Thyroid gland (tissue), 4 donors: Measurements from ENCODE around the gene USP33. TPM values are rescaled to one million over a fixed set of nuclear protein-coding genes. Genes with fewer than 3 reads are reported as not detected.
"Not testable (repeated sequence)": the region's sequence is repeated elsewhere in the genome, so short reads cannot be mapped to it uniquely, and the experiment has no call there.

ENCODE experiments used
- DNase-seq, 2 donors: peaks; one replicate each; pipeline ENCODE4 v3.0.0-alpha.2; 2019
- H3K27ac ChIP-seq, 3 donors: fragments of 200-600 bp; sonication (generic); 1 replicate in 2 of 3; 2 replicates in 1 of 3; pipeline ENCODE4 v1.5.1; 2016 to 2019; ENCODE audit warnings: mild to moderate bottlenecking in 1 of 3, moderate library complexity in 1 of 3
- H3K27me3 ChIP-seq: fragments of 200-600 bp; sonication (generic); one replicate; pipeline ENCODE4 v1.5.1; 2019
- H3K36me3 ChIP-seq, 2 donors: fragments of 200-600 bp; sonication (generic); one replicate each; pipeline ENCODE4 v1.5.1; 2016 to 2019
- H3K4me1 ChIP-seq, 2 donors: fragments of 200-600 bp; sonication (generic); one replicate each; pipeline ENCODE4 v1.5.1; 2017 to 2019
- H3K4me3 ChIP-seq, 3 donors: fragments of 200-600 bp; sonication (generic); replicated peaks in 1 of 3; 1 replicate in 2 of 3; 2 replicates in 1 of 3; pipeline ENCODE4 v1.5.1; 2016; ENCODE audit warnings: mild to moderate bottlenecking in 1 of 3
- H3K9me3 ChIP-seq: fragments of 200-600 bp; sonication (generic); one replicate; pipeline ENCODE4 v1.5.1; 2017
- POLR2A ChIP-seq, 2 donors: fragments of 450-650 bp; IDR thresholded peaks; one replicate each; pipeline ENCODE4 v1.6.1; 2017; ENCODE audit warnings: antibody characterized with exemption in 2 of 2, mild to moderate bottlenecking in 2 of 2, moderate library complexity in 1 of 2
- WGBS, 2 donors: methylation state at CpG; one replicate each; pipeline ENCODE4 v1.1.5; 2017; 5-methylcytosine and 5-hydroxymethylcytosine counted together
- intact Hi-C: fragments of 100-400 bp; cut with DNase I; formaldehyde crosslinking; loops from one replicate; pipeline ENCODE4 v1.15.1; 2023
- total RNA-seq, 4 donors: library from RNA; depleted of rRNA; stranded (reverse); fragments of >200 nt; gene quantifications; one replicate each; pipeline ENCODE4 v1.2.3, GENCODE V29; 2016
- TF ChIP-seq, protein P1 (sequence below), 6 experiments: fragments of 200-600 bp in 3 of 6; fragments of 450-650 bp in 3 of 6; sonication (generic) in 3 of 6; IDR thresholded peaks; one replicate each; pipeline ENCODE4 v1.5.1; 2016 to 2019; ENCODE audit warnings: antibody characterized with exemption in 6 of 6, mild to moderate bottlenecking in 2 of 6, inconsistent platforms in 1 of 6, moderate library complexity in 1 of 6

The USP33 gene
- total RNA-seq, 4 donors from 2014 or later: 96.2 to 130 (median 105) TPM

DNA sequence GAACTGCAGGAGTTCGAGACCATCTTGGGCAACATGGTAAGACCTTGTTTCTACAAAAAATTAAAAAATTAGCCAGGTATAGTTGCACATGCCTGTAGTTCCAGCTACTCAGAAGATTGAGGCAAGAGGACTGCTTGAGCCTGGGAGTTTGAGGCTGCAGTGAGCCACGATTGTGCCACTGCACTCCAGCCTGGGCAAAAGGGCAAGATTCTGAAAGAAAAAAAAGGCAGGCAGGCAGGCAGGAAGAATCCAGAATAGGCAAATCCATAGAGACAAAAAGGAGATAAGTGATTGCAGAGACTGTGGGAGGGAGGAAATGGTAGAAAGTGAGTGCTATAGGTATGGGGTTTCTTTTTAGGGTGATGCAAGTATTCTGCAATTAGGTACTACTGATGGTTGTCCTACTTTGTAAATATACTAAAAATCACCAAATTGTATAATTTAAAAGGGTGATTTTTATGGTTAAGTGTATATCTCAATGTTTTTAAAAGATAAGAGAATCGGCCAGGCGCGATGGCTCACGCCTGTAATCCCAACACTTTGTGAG, 106.6 kb downstream of the USP33 start:
- Histone ChIP-seq H3K27ac (no peak overlapping the region), H3K27me3 (no peaks in the 10 kb centered on the region), H3K9me3 (no peaks in the 10 kb centered on the region), H3K4me1 (no peaks in the 10 kb centered on the region), H3K36me3 (no peaks in the 10 kb centered on the region), H3K4me3 (no peak overlapping the region)
- intact Hi-C loops: no loop called here
- WGBS, 2 donors: 91 to 93% methylated on average over 6 of the region's 6 CpGs
- no peak for DNase-seq
- TF ChIP-seq POLR2A (IDR thresholded peaks at IDR 0.05): no peak
- TF ChIP-seq, protein P1, sequence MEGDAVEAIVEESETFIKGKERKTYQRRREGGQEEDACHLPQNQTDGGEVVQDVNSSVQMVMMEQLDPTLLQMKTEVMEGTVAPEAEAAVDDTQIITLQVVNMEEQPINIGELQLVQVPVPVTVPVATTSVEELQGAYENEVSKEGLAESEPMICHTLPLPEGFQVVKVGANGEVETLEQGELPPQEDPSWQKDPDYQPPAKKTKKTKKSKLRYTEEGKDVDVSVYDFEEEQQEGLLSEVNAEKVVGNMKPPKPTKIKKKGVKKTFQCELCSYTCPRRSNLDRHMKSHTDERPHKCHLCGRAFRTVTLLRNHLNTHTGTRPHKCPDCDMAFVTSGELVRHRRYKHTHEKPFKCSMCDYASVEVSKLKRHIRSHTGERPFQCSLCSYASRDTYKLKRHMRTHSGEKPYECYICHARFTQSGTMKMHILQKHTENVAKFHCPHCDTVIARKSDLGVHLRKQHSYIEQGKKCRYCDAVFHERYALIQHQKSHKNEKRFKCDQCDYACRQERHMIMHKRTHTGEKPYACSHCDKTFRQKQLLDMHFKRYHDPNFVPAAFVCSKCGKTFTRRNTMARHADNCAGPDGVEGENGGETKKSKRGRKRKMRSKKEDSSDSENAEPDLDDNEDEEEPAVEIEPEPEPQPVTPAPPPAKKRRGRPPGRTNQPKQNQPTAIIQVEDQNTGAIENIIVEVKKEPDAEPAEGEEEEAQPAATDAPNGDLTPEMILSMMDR (IDR thresholded peaks at IDR 0.05): no peak

DNA sequence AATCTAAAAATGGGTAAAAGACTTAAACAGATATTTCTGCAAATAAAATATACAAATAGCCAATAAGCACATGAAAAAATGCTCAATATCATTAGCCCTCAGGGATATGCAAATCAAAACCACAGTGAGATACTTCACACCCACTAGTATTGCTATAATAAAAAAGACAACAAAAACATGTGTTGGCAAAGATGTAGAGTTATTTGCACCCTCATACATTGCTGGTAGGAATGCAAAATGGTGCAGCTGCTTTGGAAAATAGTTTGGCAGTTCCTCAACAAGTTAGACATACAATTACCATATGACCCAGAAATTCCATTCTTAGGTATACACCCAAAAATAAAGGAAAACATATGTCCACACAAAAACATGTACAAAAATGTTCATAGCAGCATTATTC, 107.4 kb downstream of the USP33 start:
- intact Hi-C loops: no loop called here
- Histone ChIP-seq H3K27me3 (no peaks in the 10 kb centered on the region), H3K4me1 (no peaks in the 10 kb centered on the region), H3K36me3 (no peaks in the 10 kb centered on the region), H3K9me3 (no peaks in the 10 kb centered on the region), H3K4me3 (no peak overlapping the region), H3K27ac (no peak overlapping the region)
- TF ChIP-seq, protein P1 (IDR thresholded peaks at IDR 0.05): no peak
- no peak for TF ChIP-seq POLR2A (IDR thresholded peaks at IDR 0.05)
- no peak for DNase-seq

DNA sequence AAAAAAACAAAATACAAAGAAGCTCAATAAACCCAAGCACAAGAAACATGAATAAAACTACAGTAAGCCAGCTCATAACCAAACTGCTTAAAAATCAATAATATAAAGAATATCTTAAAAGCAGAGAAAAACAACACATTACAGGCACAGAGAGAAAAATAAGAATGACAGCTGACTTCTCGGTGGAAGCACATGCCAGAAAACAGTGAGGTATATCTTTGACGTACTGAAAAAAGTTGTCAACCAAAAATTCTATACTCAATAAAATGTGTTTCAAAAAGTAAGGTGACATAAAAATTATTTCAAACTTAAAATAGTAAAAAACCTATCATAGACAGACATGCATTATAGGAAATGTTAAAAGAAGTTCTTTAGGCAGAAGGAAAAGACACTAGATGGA, 110.5 kb downstream of the USP33 start:
- H3K27ac ChIP-seq: no peak overlapping the region
- TF ChIP-seq, protein P1 (IDR thresholded peaks at IDR 0.05): no peak
- TF ChIP-seq POLR2A (IDR thresholded peaks at IDR 0.05): no peak
- intact Hi-C loops: no loop called here
- 95 to 98% methylated on average over 2 of the region's 2 CpGs for WGBS, 2 donors
- H3K4me1 ChIP-seq: no peaks in the 10 kb centered on the region
- H3K27me3 ChIP-seq: no peaks in the 10 kb centered on the region
- H3K36me3 ChIP-seq: peaks cover 0 to 7% of the 10 kb centered on the region in 2 donors
- DNase-seq: no peak
- no peaks in the 10 kb centered on the region for H3K9me3 ChIP-seq
- H3K4me3 ChIP-seq: no peak overlapping the region

- DNase-seq, H3K36me3 ChIP-seq, H3K27ac ChIP-seq, intact Hi-C loops, H3K9me3 ChIP-seq, H3K4me1 ChIP-seq, H3K27me3 ChIP-seq, H3K4me3 ChIP-seq: not testable (repeated sequence)
- WGBS, 2 donors: 96 to 99% methylated on average over 6 of the region's 6 CpGs
These were observed 113.4 kb downstream of the USP33 start for GRCh38 chr1:77646224-77646623.

Other genes starting within 250 kb of the USP33 start
- 100 to 1,000 TPM; 114 to 178 (median 118) TPM for gene ZZZ3, start 77.2 kb downstream of the USP33 start, total RNA-seq
- gene MIGA1, start 19.8 kb upstream of the USP33 start, total RNA-seq: 10 to 100 TPM; 25.8 to 34.6 (median 30.5) TPM
- gene NEXN, start 128.8 kb upstream of the USP33 start, total RNA-seq: 10 to 100 TPM in 3 of 4 donors, 1 to 10 TPM in 1; 5.7 to 16.5 (median 11.0) TPM
- 100 to 1,000 TPM; 136 to 231 (median 178) TPM for gene FUBP1, start 219.2 kb upstream of the USP33 start, total RNA-seq
- 10 to 100 TPM; 44.5 to 57.2 (median 50.8) TPM for gene DNAJB4, start 245.1 kb upstream of the USP33 start, total RNA-seq